PC-3 (cell line): Measurements from ENCODE around the gene RIPOR2.

Experiments used
- EZH2 ChIP-seq: fragments of 300-600 bp; sonication (generic); IDR thresholded peaks from one replicate; pipeline ENCODE4 v1.6.1; 2017; ENCODE audit warnings: antibody characterized with exemption, mild to moderate bottlenecking, low read length; ENCODE audit not compliant: unreplicated experiment
- EZH2phosphoT487 ChIP-seq: fragments of 300-600 bp; sonication (generic); IDR thresholded peaks from 2 replicates; pipeline ENCODE4 v1.6.1; 2018; ENCODE audit warnings: mild to moderate bottlenecking, antibody characterized with exemption, low read length, borderline replicate concordance
- TF ChIP-seq, protein P1 (sequence below): fragments of 300-600 bp; sonication (generic); conservative IDR thresholded peaks from 2 replicates; pipeline ENCODE4 v1.5.1; 2017; ENCODE audit warnings: antibody characterized with exemption, low read depth, mild to moderate bottlenecking, low read length

DNA sequence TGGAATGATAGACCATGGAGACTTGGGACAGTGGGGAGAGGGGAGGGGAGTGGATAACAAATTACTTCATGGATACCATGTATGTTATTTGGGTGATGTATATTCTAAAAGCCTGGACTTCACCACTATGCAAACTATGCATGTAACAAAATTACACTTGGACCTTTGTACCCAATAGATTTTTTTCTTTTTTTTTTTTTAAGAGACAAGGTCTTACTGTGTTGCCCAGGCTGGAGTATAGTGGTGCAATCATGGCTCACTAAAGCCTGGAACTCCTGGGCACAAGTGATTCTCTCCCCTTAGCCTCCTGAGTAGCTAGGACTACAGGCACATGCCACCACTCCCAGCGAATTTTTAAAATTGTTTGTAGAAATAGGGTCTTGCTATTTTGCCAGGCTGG, 45.3 kb downstream of the RIPOR2 start:
- TF ChIP-seq, protein P1, sequence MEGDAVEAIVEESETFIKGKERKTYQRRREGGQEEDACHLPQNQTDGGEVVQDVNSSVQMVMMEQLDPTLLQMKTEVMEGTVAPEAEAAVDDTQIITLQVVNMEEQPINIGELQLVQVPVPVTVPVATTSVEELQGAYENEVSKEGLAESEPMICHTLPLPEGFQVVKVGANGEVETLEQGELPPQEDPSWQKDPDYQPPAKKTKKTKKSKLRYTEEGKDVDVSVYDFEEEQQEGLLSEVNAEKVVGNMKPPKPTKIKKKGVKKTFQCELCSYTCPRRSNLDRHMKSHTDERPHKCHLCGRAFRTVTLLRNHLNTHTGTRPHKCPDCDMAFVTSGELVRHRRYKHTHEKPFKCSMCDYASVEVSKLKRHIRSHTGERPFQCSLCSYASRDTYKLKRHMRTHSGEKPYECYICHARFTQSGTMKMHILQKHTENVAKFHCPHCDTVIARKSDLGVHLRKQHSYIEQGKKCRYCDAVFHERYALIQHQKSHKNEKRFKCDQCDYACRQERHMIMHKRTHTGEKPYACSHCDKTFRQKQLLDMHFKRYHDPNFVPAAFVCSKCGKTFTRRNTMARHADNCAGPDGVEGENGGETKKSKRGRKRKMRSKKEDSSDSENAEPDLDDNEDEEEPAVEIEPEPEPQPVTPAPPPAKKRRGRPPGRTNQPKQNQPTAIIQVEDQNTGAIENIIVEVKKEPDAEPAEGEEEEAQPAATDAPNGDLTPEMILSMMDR: no peak
- TF ChIP-seq EZH2: no peak
- TF ChIP-seq EZH2phosphoT487: no peak
